NB4 (cell line): ENCODE results near the gene INO80.

Experiments used
- DNase-seq: peaks from one replicate; pipeline ENCODE4 v3.0.0; 2010; ENCODE audit warnings: low read depth
- H3K4me3 ChIP-seq: one replicate; pipeline ENCODE4 v1.5.1; 2011; ENCODE audit warnings: mild to moderate bottlenecking, low read depth, low read length, moderate library complexity
- CTCF ChIP-seq: IDR thresholded peaks from one replicate; pipeline ENCODE4 v1.5.1; 2012; ENCODE audit warnings: low read depth, low read length
- MAX ChIP-seq: IDR thresholded peaks from 2 replicates; pipeline ENCODE4 v1.6.1; 2011; ENCODE audit warnings: low read depth, low read length
- MYC ChIP-seq: IDR thresholded peaks from 2 replicates; pipeline ENCODE4 v1.6.1; 2011; ENCODE audit warnings: low read depth, low read length
- POLR2A ChIP-seq: IDR thresholded peaks from 2 replicates; pipeline ENCODE4 v1.6.1; 2011; ENCODE audit warnings: mild to moderate bottlenecking; ENCODE audit not compliant: insufficient read length; ENCODE audit errors: extremely low read depth

INO80 gene

GRCh38 chr15:40960925-40961324 lies 155.2 kb downstream of the INO80 start:
- no peak overlapping the region for H3K4me3 ChIP-seq
- DNase-seq = no peak
- TF ChIP-seq POLR2A (no peak), MYC (no peak), MAX (no peak), CTCF (no peak)

- TF ChIP-seq POLR2A (no peak), MYC (no peak), CTCF (no peak), MAX (no peak)
- DNase-seq = no peak
- H3K4me3 ChIP-seq = no peak overlapping the region
Observed at GRCh38 chr15:40960151-40960885, 155.8 kb downstream of the INO80 start.

- no peak overlapping the region for H3K4me3 ChIP-seq
- no peak for TF ChIP-seq MAX
- no peak for TF ChIP-seq POLR2A
- TF ChIP-seq CTCF = no peak
- TF ChIP-seq MYC = no peak
- no peak for DNase-seq
Observed at GRCh38 chr15:40959331-40960141, 156.5 kb downstream of the INO80 start.

GRCh38 chr15:40958723-40959122 lies 157.4 kb downstream of the INO80 start:
- no peak overlapping the region for H3K4me3 ChIP-seq
- no peak for DNase-seq
- no peak for TF ChIP-seq MAX
- TF ChIP-seq MYC = no peak
- TF ChIP-seq CTCF = no peak
- TF ChIP-seq POLR2A = no peak

GRCh38 chr15:40958146-40958545 lies 157.9 kb downstream of the INO80 start:
- no peak for TF ChIP-seq POLR2A
- TF ChIP-seq MYC = no peak
- TF ChIP-seq MAX = no peak
- no peak for TF ChIP-seq CTCF
- H3K4me3 ChIP-seq = no peak overlapping the region
- no peak for DNase-seq
